H1 (cell line): ENCODE measurements around the gene CCNK. TPM values are rescaled to one million over a fixed set of nuclear protein-coding genes. Genes with fewer than 3 reads are reported as not detected.

Experiments used
- CTCF ChIA-PET: fragments of 300-600 bp; sonication (Branson Sonifier 250); formaldehyde crosslinking; loops from one replicate; lab custom pipeline; 2021; ENCODE audit not compliant: partially characterized antibody; lab: Charles Lee
- POLR2A ChIA-PET: fragments of 300-600 bp; sonication (Branson Sonifier 250); formaldehyde crosslinking; loops from one replicate; lab custom pipeline; 2021; ENCODE audit warnings: inconsistent platforms; ENCODE audit not compliant: partially characterized antibody; lab: Charles Lee
- DNase-seq, 2 experiments: peaks; one replicate each; pipeline versions ENCODE4 v3.0.0 to v3.0.0-alpha.2; 2010 to 2022; ENCODE audit warnings: low spot score in 2 of 2, low read depth in 1 of 2, mixed read lengths in 1 of 2
- FAIRE-seq: peaks from 2 replicates; lab custom pipeline; 2011; peaks lifted over from hg19 to GRCh38; lab: Jason Lieb, UNC
- H2AFZ ChIP-seq: 2 replicates; pipeline ENCODE4 v1.8.1; 2012; ENCODE audit warnings: low read length, inconsistent platforms
- H2AK5ac ChIP-seq: 2 replicates; pipeline ENCODE4 v1.6.1; 2013; ENCODE audit warnings: low read depth, low read length
- H2BK120ac ChIP-seq: replicated peaks from 2 replicates; pipeline ENCODE3; 2013; ENCODE audit warnings: low read depth, low read length, inconsistent platforms
- H2BK12ac ChIP-seq: 2 replicates; pipeline ENCODE4 v1.6.1; 2013; ENCODE audit warnings: low read depth, low read length
- H2BK15ac ChIP-seq: 2 replicates; pipeline ENCODE4 v1.6.1; 2013; ENCODE audit warnings: low read length
- H2BK20ac ChIP-seq: 2 replicates; pipeline ENCODE4 v1.6.1; 2013; ENCODE audit warnings: low read length
- H2BK5ac ChIP-seq: 2 replicates; pipeline ENCODE4 v1.6.1; 2013; ENCODE audit warnings: low read depth, low read length
- H3K14ac ChIP-seq: 2 replicates; pipeline ENCODE4 v1.6.1; 2013; ENCODE audit warnings: inconsistent platforms; ENCODE audit not compliant: insufficient read length
- H3K18ac ChIP-seq: 2 replicates; pipeline ENCODE4 v1.6.1; 2013; ENCODE audit warnings: low read length; ENCODE audit errors: extremely low read depth
- H3K23ac ChIP-seq: 2 replicates; pipeline ENCODE4 v1.6.1; 2013; ENCODE audit warnings: inconsistent platforms; ENCODE audit not compliant: insufficient read length
- H3K23me2 ChIP-seq: 2 replicates; pipeline ENCODE4 v1.6.1; 2013; ENCODE audit warnings: low read depth, low read length
- H3K27ac ChIP-seq: 2 replicates; pipeline ENCODE4 v1.6.1; 2011; ENCODE audit warnings: low read depth, low read length, inconsistent platforms
- H3K27me3 ChIP-seq, 4 experiments: replicated peaks in 1 of 4; 1 replicate in 1 of 4; 2 replicates in 3 of 4; pipeline versions ENCODE4 v1.6.1 to v1.8.1; 2011 to 2013; ENCODE audit warnings: low read length in 3 of 4, mild to moderate bottlenecking in 3 of 4, inconsistent platforms in 2 of 4, mixed read lengths in 2 of 4, moderate library complexity in 1 of 4; ENCODE audit not compliant: control insufficient read depth in 3 of 4, insufficient read depth in 3 of 4; ENCODE audit errors: extremely low read depth in 1 of 4
- H3K36me3 ChIP-seq, 4 experiments: 2 replicates each; pipeline versions ENCODE4 v1.6.1 to v1.8.1; 2011 to 2013; ENCODE audit warnings: mild to moderate bottlenecking in 4 of 4, low read length in 3 of 4, moderate library complexity in 2 of 4, control low read depth in 1 of 4, inconsistent platforms in 1 of 4; ENCODE audit not compliant: insufficient read depth in 4 of 4, control insufficient read depth in 2 of 4
- H3K4ac ChIP-seq: replicated peaks from 2 replicates; pipeline ENCODE3; 2013; ENCODE audit warnings: low read length, low read depth, mixed read lengths, inconsistent platforms; ENCODE audit not compliant: insufficient read length
- H3K4me1 ChIP-seq, 4 experiments: replicated peaks in 1 of 4; 1 replicate in 1 of 4; 2 replicates in 3 of 4; pipeline versions ENCODE4 v1.6.1 to v1.8.1; 2011 to 2013; ENCODE audit warnings: low read length in 3 of 4, inconsistent platforms in 2 of 4, mixed read lengths in 1 of 4; ENCODE audit not compliant: insufficient read depth in 4 of 4, control insufficient read depth in 3 of 4
- H3K4me2 ChIP-seq, 2 experiments: 2 replicates each; pipeline versions ENCODE4 v1.6.1 to v1.8.1; 2011 to 2013; ENCODE audit warnings: low read depth in 2 of 2, low read length in 2 of 2, control low read depth in 1 of 2, inconsistent platforms in 1 of 2, mild to moderate bottlenecking in 1 of 2; ENCODE audit not compliant: insufficient read depth in 1 of 2
- H3K4me3 ChIP-seq, 4 experiments: fragments of 200-600, 300-600 bp in 1 of 4; sonication (generic), shearing (Covaris generic), sonication (Bioruptor Twin) in 1 of 4; 2 replicates each; pipeline versions ENCODE4 v1.5.1 to v1.8.1; 2011 to 2016; ENCODE audit warnings: low read length in 4 of 4, low read depth in 3 of 4, control low read depth in 2 of 4, inconsistent platforms in 2 of 4, mild to moderate bottlenecking in 2 of 4, mixed read lengths in 1 of 4, moderate library complexity in 1 of 4; ENCODE audit not compliant: insufficient read depth in 2 of 4; ENCODE audit errors: extremely low read depth in 1 of 4
- H3K56ac ChIP-seq: replicated peaks from 2 replicates; pipeline ENCODE3; 2013; ENCODE audit warnings: low read depth, mild to moderate bottlenecking, mixed read lengths, low read length, inconsistent platforms; ENCODE audit not compliant: insufficient read length
- H3K79me1 ChIP-seq: 2 replicates; pipeline ENCODE4 v1.6.1; 2013; ENCODE audit warnings: low read depth, low read length, control low read depth
- H3K79me2 ChIP-seq, 2 experiments: 2 replicates each; pipeline versions ENCODE4 v1.6.1 to v1.8.1; 2012 to 2013; ENCODE audit warnings: low read length in 2 of 2, mild to moderate bottlenecking in 2 of 2, inconsistent platforms in 1 of 2; ENCODE audit not compliant: insufficient read depth in 2 of 2, control insufficient read depth in 1 of 2
- H3K9ac ChIP-seq, 4 experiments: replicated peaks in 1 of 4; 1 replicate in 1 of 4; 2 replicates in 3 of 4; pipeline versions ENCODE4 v1.6.1 to v1.8.1; 2011 to 2013; ENCODE audit warnings: low read depth in 3 of 4, low read length in 3 of 4, control low read depth in 2 of 4, mild to moderate bottlenecking in 2 of 4, moderate library complexity in 2 of 4, inconsistent platforms in 1 of 4; ENCODE audit errors: extremely low read depth in 1 of 4
- H3K9me3 ChIP-seq, 2 experiments: 2 replicates each; pipeline versions ENCODE4 v1.6.1 to v1.8.1; 2012 to 2013; ENCODE audit warnings: mild to moderate bottlenecking in 2 of 2, moderate library complexity in 2 of 2, control low read depth in 1 of 2, inconsistent platforms in 1 of 2, low read depth in 1 of 2, low read length in 1 of 2, mixed read lengths in 1 of 2; ENCODE audit not compliant: insufficient read depth in 2 of 2
- H4K20me1 ChIP-seq, 2 experiments: replicated peaks in 1 of 2; 2 replicates each; pipeline versions ENCODE3 to v1.8.1; 2011 to 2013; ENCODE audit warnings: inconsistent platforms in 2 of 2, low read length in 2 of 2, mild to moderate bottlenecking in 1 of 2; ENCODE audit not compliant: insufficient read depth in 2 of 2, control insufficient read depth in 1 of 2
- H4K5ac ChIP-seq: 2 replicates; pipeline ENCODE4 v1.6.1; 2013; ENCODE audit warnings: low read length, low read depth, mixed read lengths, inconsistent platforms; ENCODE audit not compliant: insufficient read length
- H4K8ac ChIP-seq: 2 replicates; pipeline ENCODE4 v1.8.0; 2013; ENCODE audit warnings: mild to moderate bottlenecking, moderate library complexity, low read length, inconsistent platforms; ENCODE audit not compliant: insufficient read depth; ENCODE audit errors: extremely low read depth
- H4K91ac ChIP-seq: replicated peaks from 2 replicates; pipeline ENCODE3; 2013; ENCODE audit warnings: low read length, mixed read lengths, inconsistent platforms; ENCODE audit not compliant: insufficient read length
- CBX8 ChIP-seq: fragments of 300-800, 300-1000 bp; sonication (generic); IDR thresholded peaks from 2 replicates; pipeline ENCODE4 v1.7.1; 2016; ENCODE audit warnings: low read depth, low read length, borderline replicate concordance
- EGR1 ChIP-seq: IDR thresholded peaks from 2 replicates; pipeline ENCODE4 v1.6.1; 2011; ENCODE audit warnings: low read depth, low read length, borderline replicate concordance
- KDM5A ChIP-seq: fragments of 200-600 bp; IDR thresholded peaks from 2 replicates; pipeline ENCODE4 v1.7.1; 2012; ENCODE audit warnings: mild to moderate bottlenecking, low read length, inconsistent platforms, mixed read lengths
- WGBS, 2 experiments: shearing (Covaris generic) in 1 of 2; methylation state at CpG; one replicate each; pipeline versions ENCODE4 v1.1.6 to v1.1.7; 2013 to 2015; ENCODE audit warnings: low lambda C conversion rate in 2 of 2, mixed read lengths in 2 of 2, inconsistent platforms in 1 of 2, low coverage in 1 of 2, missing lambda C conversion rate in 1 of 2; ENCODE audit not compliant: insufficient replicate concordance in 2 of 2, insufficient coverage in 1 of 2, insufficient read length in 1 of 2; ENCODE audit errors: extremely low coverage in 1 of 2, missing lambda C conversion rate in 1 of 2; 5-methylcytosine and 5-hydroxymethylcytosine counted together
- polyA plus RNA-seq, 7 experiments: library from polyadenylated mRNA; depleted of rRNA in 3 of 7; stranded (reverse) in 5 of 7; unstranded in 2 of 7; fragments of >200 nt in 5 of 7; fragments of 200-250 nt in 2 of 7; gene quantifications; 1 replicate in 5 of 7; 2 replicates in 1 of 7; 4 replicates in 1 of 7; pipeline versions ENCODE4 v1.2.1 to v1.2.3, GENCODE V29; 2011 to 2013; ENCODE audit warnings: missing spikeins in 2 of 7, mixed read lengths in 2 of 7
- total RNA-seq: library from RNA; stranded (reverse); fragmentation: NEBNext Ultra II Directional; extraction: Animal tissue kit (Norgen Biotek cat#: 25700); gene quantifications from 2 replicates; pipeline ENCODE4 v1.2.1, GENCODE V29; 2021

Gene CCNK
- total and polyA plus RNA-seq, 2 of the 8 experiments (the other 6 are each of a cell fraction or from before 2014, with no cell fraction given), result 10.7 to 82.7 TPM

- Histone ChIP-seq H4K5ac (no peak overlapping the region), H3K4me2 (no peak overlapping the region), H3K79me1 (no peaks in the 10 kb centered on the region), H3K9ac (no peak overlapping the region), H3K4ac (no peak overlapping the region), H4K91ac (no peak overlapping the region), H2AFZ (no peak overlapping the region), H2BK120ac (no peak overlapping the region), H3K56ac (no peak overlapping the region), H2BK12ac (no peak overlapping the region), H3K27ac (no peak overlapping the region), H3K18ac (no peak overlapping the region), H3K27me3 (no peaks in the 10 kb centered on the region), H3K9me3 (no peaks in the 10 kb centered on the region), H3K14ac (no peak overlapping the region), H3K79me2 (no peaks in the 10 kb centered on the region), H2BK20ac (no peak overlapping the region), H3K4me1 (no peaks in the 10 kb centered on the region), H2AK5ac (no peak overlapping the region), H3K23ac (no peak overlapping the region), H4K8ac (no peak overlapping the region), H3K36me3 (peaks cover 0 to 9% (median 4%) of the 10 kb centered on the region in 4 experiments; a peak in 1 of 8 replicates), H3K23me2 (no peaks in the 10 kb centered on the region), H2BK15ac (no peak overlapping the region), H3K4me3 (no peak overlapping the region), H4K20me1 (peaks cover 0 to 4% of the 10 kb centered on the region in 2 experiments), H2BK5ac (no peak overlapping the region)
- FAIRE-seq (no peak), DNase-seq (no peak)
- no peak for TF ChIP-seq EGR1
- TF ChIP-seq KDM5A, result no peak
- no peak for TF ChIP-seq CBX8
- ChIA-PET POLR2A (no interaction called here), CTCF (interaction anchor here (0.8 to 2.6 kb wide), 7 partner anchors 9 to 183 kb away, joined by 3 to 24 read pairs (median 5); no protein-coding TSS in a partner anchor)
- WGBS, 2 experiments, result 94% methylated on average over 3 of the region's 3 CpGs; no CpG with 5 or more reads in 1 of the 2 experiments
Observed at GRCh38 chr14:99450266-99450665, 30.9 kb upstream of the CCNK start.
